Heart right ventricle (tissue), 16 donors: Measurements from ENCODE around the gene SLC49A3. TPM values are rescaled to one million over a fixed set of nuclear protein-coding genes. Genes with fewer than 3 reads are reported as not detected.
"Not testable (repeated sequence)": the region's sequence is repeated elsewhere in the genome, so short reads cannot be mapped to it uniquely, and the experiment has no call there.

ENCODE experiments used
- ATAC-seq, 8 donors: fragments of 200-7000 bp; cut with Tn5 transposase; one replicate each; pipeline ENCODE4 v1.9.1; 2020; ENCODE audit warnings: mild to moderate bottlenecking in 8 of 8, moderate library complexity in 8 of 8, moderate number of reproducible peaks in 1 of 8
- DNase-seq, 2 donors: peaks; one replicate each; pipeline ENCODE4 v3.0.0-alpha.2; 2020
- H3K27ac ChIP-seq, 10 donors: fragments of 200-600 bp; sonication (generic) in 2 of 10; one replicate each; pipeline versions ENCODE4 v1.5.0 to v1.8.0; 2020 to 2022; ENCODE audit warnings: mild to moderate bottlenecking in 3 of 10
- H3K27me3 ChIP-seq, 7 donors: fragments of 200-600 bp; one replicate each; pipeline ENCODE4 v1.8.0; 2021 to 2022; ENCODE audit warnings: mild to moderate bottlenecking in 2 of 7
- H3K36me3 ChIP-seq, 9 donors: fragments of 200-600 bp; sonication (generic) in 1 of 9; one replicate each; pipeline versions ENCODE4 v1.5.0 to v1.8.0; 2020 to 2022; ENCODE audit warnings: mild to moderate bottlenecking in 2 of 9
- H3K4me1 ChIP-seq, 9 donors: fragments of 200-600 bp; sonication (generic) in 1 of 9; one replicate each; pipeline versions ENCODE4 v1.5.0 to v1.8.0; 2020 to 2022; ENCODE audit warnings: mild to moderate bottlenecking in 4 of 9
- H3K4me3 ChIP-seq, 10 donors: fragments of 200-600 bp; sonication (generic) in 2 of 10; one replicate each; pipeline versions ENCODE4 v1.5.0 to v1.8.0; 2020 to 2022; ENCODE audit warnings: mild to moderate bottlenecking in 7 of 10, moderate library complexity in 2 of 10
- H3K9me3 ChIP-seq, 11 donors: fragments of 200-600 bp in 10 of 11; sonication (generic) in 2 of 11; one replicate each; pipeline versions ENCODE4 v1.5.0 to v1.8.0; 2013 to 2022; ENCODE audit warnings: mild to moderate bottlenecking in 2 of 11, control low read depth in 1 of 11, moderate library complexity in 1 of 11
- WGBS, 2 donors: extraction: QIAGEN DNeasy Blood & Tissue Kit; methylation state at CpG; one replicate each; pipeline ENCODE4 v1.1.7; 2013; ENCODE audit warnings: inconsistent platforms in 1 of 2; 5-methylcytosine and 5-hydroxymethylcytosine counted together
- intact Hi-C, 10 donors: fragments of 100-400 bp; cut with DNase I; formaldehyde crosslinking; loops; one replicate each; pipeline versions ENCODE4 v1.11.1 to v1.14.2; 2022
- polyA plus RNA-seq, 2 donors: library from polyadenylated mRNA; stranded (reverse); fragments of 200-250 nt; gene quantifications; one replicate each; pipeline ENCODE4 v1.2.3, GENCODE V29; 2013
- total RNA-seq, 10 donors: library from RNA; stranded (reverse); fragmentation: NEBNext Ultra II Directional in 3 of 10; extraction: Animal tissue kit (Norgen Biotek cat#: 25700) in 3 of 10; gene quantifications; one replicate each; pipeline versions ENCODE4 v1.2.1 to v1.2.4, GENCODE V29; 2021 to 2023
- TF ChIP-seq, protein P1 (sequence below), 9 donors: fragments of 200-600 bp; sonication (generic) in 2 of 9; IDR thresholded peaks; one replicate each; pipeline versions ENCODE4 v1.5.0 to v1.8.0; 2021 to 2022; ENCODE audit warnings: antibody characterized with exemption in 9 of 9, mild to moderate bottlenecking in 5 of 9, moderate library complexity in 1 of 9
- donor health status: Arrhythmogenic right ventricular cardiomyopathy.
- donor health status: ischemic (EF 13 %, LVEDD 7.1; RV severe dilation, severe dysfunction).
- donor health status: healthy with polysubstance abuse.
- donor health status: DM: no; HTN: yes; CAD: no.
- donor health status: DM: no; HTN: no; CAD: no.
- donor health status: ischemic (EF 25% LVEDD 6.9; RV normal size, moderate dysfunction).
- donor health status: ischemic (EF 25% LVEDD 5.7; RV mildly dilated, moderate dysfunction).
- donor health status: healthy.
- donor health status: DM: yes; HTN: yes; CAD: no.
- donor health status: Ischemic cardiomyopathy.
- donor health status: ischemic (EF 35%, LVEDD 5.7; RV mildly dilated, moderate dysfunction).
- donor health status: nonischemic (EF 11% LVEDD 7.7; RV severe dilation, severe dysfunction).
- donor health status: DM: yes; HTN: yes; CAD: no.
- donor health status: PGD.
- donor health status: ischemic (EF 29% LVEDD 5.4; RV normal size, mild dysfunction).
- donor health status: nonischemic (EF 23%, LVEDD 6.1; RV moderate dilation, normal function).

SLC49A3 gene
- total and polyA plus RNA-seq, 12 donors = 8.8 to 28.5 (median 12.3) TPM

DNA sequence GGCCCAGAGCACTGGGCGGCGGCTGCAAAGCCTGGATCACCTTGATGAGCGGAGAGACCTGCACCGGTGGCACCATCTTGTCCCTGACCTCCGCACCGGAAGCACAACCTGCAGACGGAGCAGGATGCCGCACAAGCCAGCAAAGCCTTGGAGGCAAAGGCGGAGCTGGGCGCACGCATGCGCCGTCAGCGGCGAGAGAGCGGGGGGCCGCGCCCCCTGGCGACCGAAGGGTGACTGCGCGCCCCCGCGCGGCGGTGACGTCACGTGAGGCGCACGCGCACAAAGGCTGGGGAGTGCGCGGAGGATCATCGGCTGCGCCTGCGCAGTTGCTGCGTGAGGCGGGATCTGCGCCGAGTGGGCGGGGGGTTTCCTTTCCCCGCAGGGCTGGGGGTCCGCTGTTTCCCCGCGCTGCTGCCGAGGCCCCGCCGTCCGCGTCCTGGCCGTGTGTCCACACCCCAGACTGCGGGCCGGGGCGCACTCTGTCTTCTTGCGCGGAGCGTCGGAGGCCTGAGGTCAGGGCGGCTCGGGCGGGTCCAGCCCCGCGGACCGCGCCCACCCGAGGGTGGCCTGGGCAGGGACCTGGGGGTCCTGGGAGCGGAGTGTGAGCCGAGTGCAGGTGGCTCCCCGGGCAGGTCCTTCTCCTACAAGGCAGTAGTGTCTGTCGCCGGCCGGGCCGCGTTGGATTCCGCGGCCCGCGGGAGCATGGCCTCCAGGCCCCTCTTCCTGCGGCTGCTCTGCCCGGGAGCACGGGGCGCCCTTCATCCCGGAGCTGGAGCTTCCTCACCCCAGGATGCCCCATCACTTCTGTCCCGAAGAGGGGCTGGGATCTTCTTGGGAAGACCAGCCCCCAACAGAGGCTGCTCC lies 14.5 kb downstream of the SLC49A3 start, which contains the start of the genes ATP5ME and MYL5:
ATP5ME (minus strand) TSS at position 105 of the 864 bp plus-strand sequence; CDS start at position 76, 29 bp downstream.
MYL5 (plus strand) TSS at position 371 of the 864 bp plus-strand sequence. CDS start 3,485 bp downstream, outside the sequence.
- ATAC-seq = peak; percentile 86 to 95 (median 89)
- Histone ChIP-seq H3K9me3 (no peaks in the 10 kb centered on the region), H3K4me3 (peak within 1 kb of the TSS; percentile 70 to 100 (median 89)), H3K4me1 (peaks cover 5 to 33% (median 26%) of the 10 kb centered on the region in 9 donors), H3K27ac (peak within 1 kb of the TSS; percentile 57 to 99 (median 95)), H3K27me3 (no peaks in the 10 kb centered on the region), H3K36me3 (peaks cover 0 to 32% (median 17%) of the 10 kb centered on the region in 9 donors)
- 0 to 1% methylated on average over 76 to 84 of the region's 84 CpGs for WGBS, 2 donors
- intact Hi-C loops = no loop called here
- TF ChIP-seq, protein P1, sequence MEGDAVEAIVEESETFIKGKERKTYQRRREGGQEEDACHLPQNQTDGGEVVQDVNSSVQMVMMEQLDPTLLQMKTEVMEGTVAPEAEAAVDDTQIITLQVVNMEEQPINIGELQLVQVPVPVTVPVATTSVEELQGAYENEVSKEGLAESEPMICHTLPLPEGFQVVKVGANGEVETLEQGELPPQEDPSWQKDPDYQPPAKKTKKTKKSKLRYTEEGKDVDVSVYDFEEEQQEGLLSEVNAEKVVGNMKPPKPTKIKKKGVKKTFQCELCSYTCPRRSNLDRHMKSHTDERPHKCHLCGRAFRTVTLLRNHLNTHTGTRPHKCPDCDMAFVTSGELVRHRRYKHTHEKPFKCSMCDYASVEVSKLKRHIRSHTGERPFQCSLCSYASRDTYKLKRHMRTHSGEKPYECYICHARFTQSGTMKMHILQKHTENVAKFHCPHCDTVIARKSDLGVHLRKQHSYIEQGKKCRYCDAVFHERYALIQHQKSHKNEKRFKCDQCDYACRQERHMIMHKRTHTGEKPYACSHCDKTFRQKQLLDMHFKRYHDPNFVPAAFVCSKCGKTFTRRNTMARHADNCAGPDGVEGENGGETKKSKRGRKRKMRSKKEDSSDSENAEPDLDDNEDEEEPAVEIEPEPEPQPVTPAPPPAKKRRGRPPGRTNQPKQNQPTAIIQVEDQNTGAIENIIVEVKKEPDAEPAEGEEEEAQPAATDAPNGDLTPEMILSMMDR (IDR thresholded peaks at IDR 0.05) = peak; percentile 85 to 99 (median 96)
- peak; percentile 96 to 97 for DNase-seq

DNA sequence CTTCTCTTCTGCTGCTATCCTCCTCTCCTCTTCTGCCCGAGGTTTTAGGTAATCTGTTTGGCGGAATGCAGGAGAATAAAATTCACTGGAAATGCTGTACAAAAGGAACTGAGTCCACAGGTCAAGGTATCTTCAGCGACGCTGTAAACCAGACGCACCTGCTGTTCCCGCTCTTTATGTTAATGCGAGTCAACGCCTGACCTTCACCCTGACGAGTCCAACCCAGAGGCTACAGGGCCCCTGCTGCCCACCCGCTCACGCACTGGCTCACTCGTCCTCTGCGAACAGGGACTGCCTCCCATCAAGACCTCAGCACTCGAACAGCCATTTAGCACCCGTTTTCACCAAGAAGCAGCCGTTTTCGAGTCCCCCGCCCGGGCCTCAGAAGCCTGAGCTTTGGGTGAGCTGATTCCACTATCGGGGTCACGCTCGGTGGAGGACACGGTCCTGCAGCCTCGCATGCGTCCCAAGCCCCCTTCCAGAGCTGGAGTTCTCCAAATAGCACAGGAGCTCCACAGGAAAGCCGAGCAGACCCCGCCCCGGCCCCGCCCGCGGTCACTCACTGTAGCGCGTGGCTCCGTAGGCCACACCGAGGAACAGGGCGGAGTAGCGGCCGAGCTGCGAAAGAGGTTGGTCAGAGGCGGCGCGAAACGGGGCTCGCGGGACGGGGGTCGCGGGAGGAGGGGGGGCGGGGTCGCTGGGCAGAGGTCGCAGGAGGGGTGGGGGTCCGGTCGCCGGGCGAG lies 15.4 kb downstream of the SLC49A3 start:
- TF ChIP-seq, protein P1 (IDR thresholded peaks at IDR 0.05) = no peak
- Histone ChIP-seq H3K27ac (peak overlapping the region; percentile 45 to 99 (median 95)), H3K9me3 (no peaks in the 10 kb centered on the region), H3K27me3 (no peaks in the 10 kb centered on the region), H3K36me3 (peaks cover 0 to 32% (median 17%) of the 10 kb centered on the region in 9 donors), H3K4me3 (peak overlapping the region; percentile 70 to 100 (median 89)), H3K4me1 (peaks cover 5 to 33% (median 26%) of the 10 kb centered on the region in 9 donors)
- peak; percentile 6 to 36 (median 20) for ATAC-seq
- 8 to 9% methylated on average over 42 to 54 of the region's 55 CpGs for WGBS, 2 donors
- intact Hi-C loops = no loop called here
- peak; percentile 47 to 68 for DNase-seq

DNA sequence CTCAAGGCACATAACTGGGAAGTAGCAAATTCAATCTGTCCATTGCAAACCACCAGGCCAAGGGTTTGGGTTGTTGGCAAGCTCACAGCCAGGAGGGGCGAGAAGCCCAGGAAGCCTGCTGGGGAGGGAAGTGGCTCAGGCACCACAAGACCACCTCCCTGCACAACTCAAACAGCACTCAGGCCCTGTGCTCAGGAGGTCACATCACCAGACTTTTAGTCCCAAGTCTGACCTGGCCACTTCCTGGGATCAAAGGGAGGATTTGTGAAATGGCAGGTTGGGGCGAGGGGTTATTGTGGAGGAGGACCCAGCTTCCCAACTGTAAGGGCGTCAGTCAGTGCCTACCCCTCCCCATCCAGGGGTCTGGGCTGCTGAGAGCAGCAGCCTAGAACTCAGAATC lies 17.2 kb downstream of the SLC49A3 start:
- Histone ChIP-seq H3K27ac (no peak overlapping the region), H3K9me3 (no peaks in the 10 kb centered on the region), H3K36me3 (peaks cover 0 to 32% (median 17%) of the 10 kb centered on the region in 9 donors), H3K4me3 (no peak overlapping the region), H3K4me1 (peaks cover 5 to 31% (median 26%) of the 10 kb centered on the region in 9 donors), H3K27me3 (no peaks in the 10 kb centered on the region)
- 94 to 96% methylated on average over 3 of the region's 3 CpGs for WGBS, 2 donors
- TF ChIP-seq, protein P1 (IDR thresholded peaks at IDR 0.05) = no peak
- ATAC-seq (no peak), DNase-seq (no peak)
- intact Hi-C loops = no loop called here

DNA sequence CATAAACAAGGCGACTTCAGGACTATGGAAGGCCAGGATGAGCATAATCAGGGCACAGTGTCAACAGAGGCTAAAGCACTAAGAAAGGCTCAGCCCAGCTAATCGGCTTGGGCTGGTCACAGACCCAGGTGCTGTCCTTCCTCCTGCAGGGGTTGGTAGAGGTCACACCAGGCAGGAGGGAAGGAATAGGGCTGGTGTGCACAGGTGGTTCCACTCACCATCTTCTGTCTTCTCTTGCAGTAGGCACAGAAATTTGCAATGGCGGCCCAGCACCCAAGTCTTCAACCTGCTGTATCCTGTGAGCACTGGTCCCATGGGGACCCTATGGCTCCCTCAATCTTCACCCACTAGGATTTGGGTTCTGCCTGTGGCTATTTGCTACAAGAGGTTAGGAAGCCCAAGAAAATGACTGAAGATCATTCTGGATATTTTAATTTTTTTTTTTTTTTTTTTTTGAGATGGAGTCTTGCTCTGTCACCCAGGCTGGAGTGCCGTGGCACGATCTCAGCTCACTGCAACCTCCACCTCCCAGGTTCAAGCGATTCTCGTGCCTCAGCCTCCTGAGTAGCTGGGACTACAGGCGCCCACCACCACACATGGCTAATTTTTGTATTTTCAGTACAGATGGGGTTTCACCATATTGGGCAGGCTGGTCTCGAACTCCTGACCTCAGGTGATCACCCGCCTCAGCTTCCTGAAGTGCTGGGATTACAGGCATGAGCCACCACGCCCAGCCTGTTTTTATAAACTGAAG lies 19.0 kb downstream of the SLC49A3 start:
- DNase-seq, H3K27ac ChIP-seq, H3K27me3 ChIP-seq, H3K4me3 ChIP-seq, H3K9me3 ChIP-seq, intact Hi-C loops, ATAC-seq: not testable (repeated sequence)
- Histone ChIP-seq H3K36me3 (peaks cover 0 to 32% (median 17%) of the 10 kb centered on the region in 9 donors), H3K4me1 (peaks cover 5 to 18% (median 14%) of the 10 kb centered on the region in 9 donors)
- 95% methylated on average over 11 of the region's 11 CpGs for WGBS, 2 donors

DNA sequence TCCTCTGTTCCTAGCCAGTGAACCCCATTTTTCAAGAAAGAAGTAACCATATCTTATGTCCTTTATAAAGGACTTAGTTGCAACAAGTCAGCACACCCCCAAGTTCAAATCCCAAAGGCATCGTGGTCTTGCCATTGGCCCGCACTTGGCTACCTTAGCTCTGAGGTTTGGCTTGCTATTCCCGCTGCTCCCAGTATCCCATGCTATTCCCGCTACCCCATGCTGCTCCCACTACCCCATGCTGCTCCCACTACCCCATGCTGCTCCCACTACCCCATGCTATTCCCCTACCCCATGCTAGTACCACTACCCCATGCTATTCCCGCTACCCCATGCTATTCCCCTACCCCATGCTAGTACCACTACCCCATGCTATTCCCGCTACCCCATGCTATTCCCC lies 20.7 kb downstream of the SLC49A3 start:
- H3K27me3 ChIP-seq = peaks cover 0 to 13% (median 2%) of the 10 kb centered on the region in 7 donors
- H3K4me3 ChIP-seq, intact Hi-C loops, H3K27ac ChIP-seq, H3K9me3 ChIP-seq, DNase-seq, ATAC-seq: not testable (repeated sequence)
- 89 to 97% methylated on average over 6 of the region's 6 CpGs for WGBS, 2 donors
- peaks cover 0 to 32% (median 17%) of the 10 kb centered on the region in 9 donors for H3K36me3 ChIP-seq
- peaks cover 3 to 22% (median 15%) of the 10 kb centered on the region in 9 donors for H3K4me1 ChIP-seq
